Measurements from ENCODE around the gene CCT7.

DNA sequence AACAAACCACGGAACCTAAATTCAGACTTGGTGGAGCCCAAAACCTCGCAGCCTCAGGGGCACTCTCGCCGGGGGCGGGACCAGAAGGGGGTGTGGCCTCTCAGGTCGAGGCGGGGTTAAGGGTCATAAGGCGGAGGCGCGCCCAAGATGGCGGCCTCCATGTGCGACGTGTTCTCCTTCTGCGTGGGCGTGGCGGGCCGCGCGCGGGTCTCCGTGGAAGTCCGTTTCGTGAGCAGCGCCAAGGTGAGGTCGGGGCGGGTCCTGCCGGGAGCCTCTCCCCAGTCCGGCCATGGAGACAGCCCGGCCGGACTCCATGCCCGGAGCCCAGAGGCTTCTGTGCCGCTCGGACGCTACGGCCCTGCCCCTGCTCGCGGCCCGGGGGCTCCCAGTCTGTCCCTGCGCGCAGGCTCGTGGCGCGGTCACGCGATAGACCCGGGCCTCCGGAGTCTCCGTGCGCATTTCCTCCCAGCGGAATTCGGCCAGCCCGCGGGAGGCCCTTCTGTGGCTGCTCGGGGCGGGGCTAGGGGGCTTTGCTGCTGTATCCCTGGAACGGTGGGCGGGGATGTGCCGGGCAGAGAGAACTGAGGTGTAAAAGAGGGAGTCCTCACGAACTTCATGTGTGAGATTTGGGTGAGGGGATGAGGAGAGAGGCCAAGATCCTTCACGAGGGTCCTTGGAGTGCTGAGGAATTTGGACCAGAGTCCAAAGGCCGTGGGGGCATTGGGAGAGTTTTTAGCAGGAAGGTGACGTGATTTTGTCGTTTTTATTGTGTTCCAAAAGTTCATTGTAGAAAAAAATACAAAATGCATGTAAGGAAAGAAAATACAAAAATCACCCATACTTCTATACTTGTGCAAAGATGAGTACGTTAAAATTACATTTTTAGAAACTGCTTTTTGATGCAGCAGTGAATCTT, 19.7 kb upstream of the CCT7 start, which contains the start of gene SMYD5:
- TF ChIP-seq TAF1 (IDR thresholded peaks at IDR 0.05; ENCODE audit: low read depth) (no peak), RAD21 (conservative IDR thresholded peaks at IDR 0.05) (no peak), EP300 (conservative IDR thresholded peaks at IDR 0.05; ENCODE audit: poor library complexity, severe bottlenecking) (no peak), POLR2AphosphoS5 (IDR thresholded peaks at IDR 0.05) (peak; percentile 76), EZH2 (IDR thresholded peaks at IDR 0.05; ENCODE audit: borderline replicate concordance, insufficient read depth, low read length, poor library complexity, severe bottlenecking) (no peak), REST (IDR thresholded peaks at IDR 0.05; ENCODE audit: borderline replicate concordance) (no peak), SMC3 (conservative IDR thresholded peaks at IDR 0.05; ENCODE audit: poor library complexity) (no peak)
- TF ChIP-seq, protein P1, sequence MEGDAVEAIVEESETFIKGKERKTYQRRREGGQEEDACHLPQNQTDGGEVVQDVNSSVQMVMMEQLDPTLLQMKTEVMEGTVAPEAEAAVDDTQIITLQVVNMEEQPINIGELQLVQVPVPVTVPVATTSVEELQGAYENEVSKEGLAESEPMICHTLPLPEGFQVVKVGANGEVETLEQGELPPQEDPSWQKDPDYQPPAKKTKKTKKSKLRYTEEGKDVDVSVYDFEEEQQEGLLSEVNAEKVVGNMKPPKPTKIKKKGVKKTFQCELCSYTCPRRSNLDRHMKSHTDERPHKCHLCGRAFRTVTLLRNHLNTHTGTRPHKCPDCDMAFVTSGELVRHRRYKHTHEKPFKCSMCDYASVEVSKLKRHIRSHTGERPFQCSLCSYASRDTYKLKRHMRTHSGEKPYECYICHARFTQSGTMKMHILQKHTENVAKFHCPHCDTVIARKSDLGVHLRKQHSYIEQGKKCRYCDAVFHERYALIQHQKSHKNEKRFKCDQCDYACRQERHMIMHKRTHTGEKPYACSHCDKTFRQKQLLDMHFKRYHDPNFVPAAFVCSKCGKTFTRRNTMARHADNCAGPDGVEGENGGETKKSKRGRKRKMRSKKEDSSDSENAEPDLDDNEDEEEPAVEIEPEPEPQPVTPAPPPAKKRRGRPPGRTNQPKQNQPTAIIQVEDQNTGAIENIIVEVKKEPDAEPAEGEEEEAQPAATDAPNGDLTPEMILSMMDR (IDR thresholded peaks at IDR 0.05; ENCODE audit: poor library complexity, severe bottlenecking), result peak; percentile 11

Data from neural cell (in vitro differentiated cells).